Ascending aorta (tissue), 2 donors: ENCODE measurements around the gene EN1. TPM values are rescaled to one million over a fixed set of nuclear protein-coding genes. Genes with fewer than 3 reads are reported as not detected.

Source experiments
- DNase-seq, 2 donors: peaks; one replicate each; pipeline ENCODE4 v3.0.0-alpha.2; 2019; ENCODE audit warnings: low spot score in 2 of 2
- H3K27ac ChIP-seq, 2 donors: fragments of 200-600 bp; sonication (generic); one replicate each; pipeline ENCODE4 v1.5.1; 2016 to 2017; ENCODE audit warnings: mild to moderate bottlenecking in 1 of 2
- H3K27me3 ChIP-seq: fragments of 200-600 bp; sonication (generic); one replicate; pipeline ENCODE4 v1.5.1; 2017
- H3K36me3 ChIP-seq, 2 donors: fragments of 200-600 bp; sonication (generic); one replicate each; pipeline ENCODE4 v1.5.1; 2016
- H3K4me1 ChIP-seq, 2 donors: fragments of 200-600 bp; sonication (generic); one replicate each; pipeline ENCODE4 v1.5.1; 2016 to 2017; ENCODE audit warnings: mild to moderate bottlenecking in 1 of 2
- H3K4me3 ChIP-seq, 2 donors: fragments of 200-600 bp; sonication (generic); one replicate each; pipeline ENCODE4 v1.5.1; 2016 to 2017; ENCODE audit warnings: mild to moderate bottlenecking in 1 of 2
- H3K9me3 ChIP-seq, 2 donors: fragments of 200-600 bp; sonication (generic); one replicate each; pipeline ENCODE4 v1.5.1; 2016
- intact Hi-C: fragments of 100-400 bp; cut with DNase I; formaldehyde crosslinking; loops from one replicate; pipeline ENCODE4 v1.15.1; 2023
- total RNA-seq: library from RNA; depleted of rRNA; stranded (reverse); fragments of >200 nt; gene quantifications from one replicate; pipeline ENCODE4 v1.1.0, GENCODE V29; 2016
- TF ChIP-seq, protein P1 (sequence below), 3 experiments: fragments of 200-600 bp in 2 of 3; fragments of 450-650 bp in 1 of 3; sonication (generic) in 2 of 3; IDR thresholded peaks; one replicate each; pipeline ENCODE4 v1.5.1; 2016 to 2019; ENCODE audit warnings: antibody characterized with exemption in 3 of 3, mild to moderate bottlenecking in 1 of 3, moderate library complexity in 1 of 3

The EN1 gene
- total RNA-seq, 1 donor from 2014 or later = not detected

DNA sequence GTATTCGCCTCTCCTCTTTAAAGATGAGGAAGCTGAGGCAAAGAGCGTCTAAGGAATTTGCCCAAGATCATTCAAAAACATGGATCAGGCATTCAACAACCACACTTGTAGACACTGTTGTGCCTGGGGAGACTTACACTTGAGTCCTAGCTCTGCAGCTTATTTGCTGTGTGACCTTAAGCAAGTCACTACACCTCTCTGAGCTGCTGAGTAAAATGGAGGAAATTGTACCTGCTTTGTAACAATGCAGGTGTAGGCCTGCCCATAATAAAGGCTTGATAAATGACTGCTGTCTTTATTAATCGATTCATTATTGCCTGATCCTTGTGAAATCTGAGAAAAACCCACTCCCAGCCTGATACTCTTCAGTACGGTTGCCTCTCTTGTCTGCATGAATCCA is 30.8 kb downstream of the EN1 start:
- intact Hi-C loops = no loop called here
- no peak for DNase-seq
- no peaks in the 10 kb centered on the region for H3K4me1 ChIP-seq
- H3K36me3 ChIP-seq = no peaks in the 10 kb centered on the region
- TF ChIP-seq, protein P1, sequence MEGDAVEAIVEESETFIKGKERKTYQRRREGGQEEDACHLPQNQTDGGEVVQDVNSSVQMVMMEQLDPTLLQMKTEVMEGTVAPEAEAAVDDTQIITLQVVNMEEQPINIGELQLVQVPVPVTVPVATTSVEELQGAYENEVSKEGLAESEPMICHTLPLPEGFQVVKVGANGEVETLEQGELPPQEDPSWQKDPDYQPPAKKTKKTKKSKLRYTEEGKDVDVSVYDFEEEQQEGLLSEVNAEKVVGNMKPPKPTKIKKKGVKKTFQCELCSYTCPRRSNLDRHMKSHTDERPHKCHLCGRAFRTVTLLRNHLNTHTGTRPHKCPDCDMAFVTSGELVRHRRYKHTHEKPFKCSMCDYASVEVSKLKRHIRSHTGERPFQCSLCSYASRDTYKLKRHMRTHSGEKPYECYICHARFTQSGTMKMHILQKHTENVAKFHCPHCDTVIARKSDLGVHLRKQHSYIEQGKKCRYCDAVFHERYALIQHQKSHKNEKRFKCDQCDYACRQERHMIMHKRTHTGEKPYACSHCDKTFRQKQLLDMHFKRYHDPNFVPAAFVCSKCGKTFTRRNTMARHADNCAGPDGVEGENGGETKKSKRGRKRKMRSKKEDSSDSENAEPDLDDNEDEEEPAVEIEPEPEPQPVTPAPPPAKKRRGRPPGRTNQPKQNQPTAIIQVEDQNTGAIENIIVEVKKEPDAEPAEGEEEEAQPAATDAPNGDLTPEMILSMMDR (IDR thresholded peaks at IDR 0.05) = no peak
- H3K9me3 ChIP-seq = no peaks in the 10 kb centered on the region
- no peak overlapping the region for H3K4me3 ChIP-seq
- H3K27me3 ChIP-seq = no peaks in the 10 kb centered on the region
- H3K27ac ChIP-seq = no peak overlapping the region

DNA sequence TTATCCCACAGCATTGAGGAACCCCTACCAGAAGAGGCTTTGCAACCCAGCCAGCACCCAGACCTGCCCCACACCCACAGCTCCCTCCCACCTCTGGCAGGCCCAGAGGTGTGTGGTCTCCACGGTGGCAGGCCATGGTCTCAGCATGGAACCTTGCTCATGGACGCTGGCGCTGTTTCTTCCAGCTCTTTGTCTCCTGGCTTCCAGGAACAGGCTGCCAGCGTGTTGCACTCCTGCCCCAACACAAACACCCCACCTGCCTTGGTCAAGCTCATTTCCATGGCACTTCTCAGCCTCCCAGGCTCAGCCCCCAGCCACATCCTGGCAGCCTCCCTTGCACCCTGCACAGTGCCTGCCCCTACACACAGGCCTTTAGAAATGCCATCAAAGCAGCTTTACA is 31.7 kb downstream of the EN1 start:
- TF ChIP-seq, protein P1 (IDR thresholded peaks at IDR 0.05) = no peak
- intact Hi-C loops = no loop called here
- H3K27me3 ChIP-seq = no peaks in the 10 kb centered on the region

DNA sequence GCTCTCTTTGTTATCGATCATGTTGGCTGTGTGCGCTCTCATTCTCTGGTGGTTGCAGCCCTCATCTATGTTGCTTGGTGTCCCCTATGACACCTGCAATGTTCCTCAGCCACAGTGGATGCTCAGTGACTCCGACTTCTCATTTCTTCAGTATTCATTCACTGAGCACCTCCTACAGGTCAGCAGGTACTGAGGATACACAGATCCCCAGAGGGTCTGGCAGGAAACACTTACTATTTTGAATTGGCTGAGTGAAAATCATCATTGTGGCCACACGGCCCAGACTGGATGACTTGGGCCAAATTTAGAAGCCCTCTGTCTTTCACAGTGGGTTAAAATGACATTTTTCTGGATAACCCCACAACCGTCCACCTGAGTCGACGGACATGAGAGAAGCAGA is 32.1 kb downstream of the EN1 start:
- TF ChIP-seq, protein P1 (IDR thresholded peaks at IDR 0.05) = no peak
- Histone ChIP-seq H3K4me3 (no peak overlapping the region), H3K36me3 (no peaks in the 10 kb centered on the region), H3K4me1 (no peaks in the 10 kb centered on the region), H3K9me3 (no peaks in the 10 kb centered on the region), H3K27ac (no peak overlapping the region), H3K27me3 (no peaks in the 10 kb centered on the region)
- DNase-seq = no peak
- intact Hi-C loops = no loop called here

More for the DNA sequence above, 31.7 kb downstream of the EN1 start:
- Histone ChIP-seq H3K27ac (no peak overlapping the region), H3K4me1 (no peaks in the 10 kb centered on the region), H3K36me3 (no peaks in the 10 kb centered on the region), H3K9me3 (no peaks in the 10 kb centered on the region), H3K4me3 (no peak overlapping the region)
- DNase-seq = no peak

DNA sequence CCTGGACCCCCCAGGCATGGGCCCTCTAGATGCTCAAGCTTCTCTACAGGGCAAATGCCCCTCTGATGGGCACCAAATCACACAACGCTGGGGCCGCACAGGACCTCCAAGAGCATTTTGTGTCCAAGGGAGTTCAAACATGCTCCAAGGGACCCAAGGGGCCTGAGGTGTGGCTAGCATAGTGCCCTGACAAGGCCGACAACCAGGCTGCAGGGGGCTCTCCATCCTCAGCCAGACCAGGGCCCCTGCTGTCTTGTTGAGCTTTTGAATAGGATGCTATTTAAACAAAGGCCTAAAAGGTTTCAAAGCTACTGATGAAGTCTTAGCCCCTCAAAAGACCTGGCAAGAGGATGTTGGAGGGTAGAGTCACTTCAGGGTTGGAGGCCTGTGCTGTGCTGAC is 33.1 kb downstream of the EN1 start:
- H3K27me3 ChIP-seq = no peaks in the 10 kb centered on the region
- no peaks in the 10 kb centered on the region for H3K4me1 ChIP-seq
- no peak overlapping the region for H3K27ac ChIP-seq
- no peaks in the 10 kb centered on the region for H3K9me3 ChIP-seq
- TF ChIP-seq, protein P1 (IDR thresholded peaks at IDR 0.05) = no peak
- no peak overlapping the region for H3K4me3 ChIP-seq
- intact Hi-C loops = no loop called here
- no peaks in the 10 kb centered on the region for H3K36me3 ChIP-seq
- no peak for DNase-seq

DNA sequence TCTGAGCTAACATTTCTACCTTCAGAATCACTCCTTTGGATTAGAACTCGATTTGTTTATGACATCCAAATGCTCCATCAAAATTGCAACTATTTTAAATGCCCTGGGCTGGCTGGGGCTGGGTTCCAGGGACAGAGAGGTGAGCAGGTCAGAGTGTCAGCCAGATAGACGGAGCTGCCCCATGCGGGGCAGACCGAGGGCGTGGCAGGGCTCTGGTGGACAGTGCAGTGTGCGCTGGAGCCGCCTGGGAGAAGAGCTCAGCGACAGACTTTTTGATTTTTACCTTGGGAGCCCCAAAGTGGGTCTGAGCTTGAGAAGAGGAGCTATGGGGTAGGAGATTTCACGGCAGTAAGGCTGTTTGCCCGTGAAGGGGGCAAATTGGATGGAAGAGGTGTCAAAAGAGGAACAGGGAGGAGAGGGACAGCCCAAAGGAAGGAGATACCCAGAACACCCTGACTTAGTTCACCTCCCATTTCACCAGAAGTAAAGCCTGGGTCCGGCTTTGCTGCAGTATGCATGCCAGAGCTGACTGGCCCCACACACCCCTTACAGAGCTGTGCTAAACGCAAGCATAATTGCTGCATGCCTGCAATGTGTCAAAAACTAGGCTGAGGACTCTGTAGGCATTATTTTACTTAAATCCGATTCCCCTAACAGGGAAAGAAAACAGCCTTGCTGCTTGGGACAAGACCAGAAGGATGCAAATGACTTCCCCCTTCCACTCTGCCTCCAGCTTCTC is 33.7 kb downstream of the EN1 start:
- intact Hi-C loops = no loop called here
- Histone ChIP-seq H3K27ac (no peak overlapping the region), H3K9me3 (no peaks in the 10 kb centered on the region), H3K4me1 (no peaks in the 10 kb centered on the region), H3K4me3 (no peak overlapping the region), H3K27me3 (no peaks in the 10 kb centered on the region), H3K36me3 (no peaks in the 10 kb centered on the region)
- TF ChIP-seq, protein P1 (IDR thresholded peaks at IDR 0.05) = no peak
- no peak for DNase-seq
